ENCODE data around the gene ACAN.

ACAN gene

GRCh38 chr15:88802250-88802990, 816 bp upstream of the ACAN start:
- no peak for DNase-seq

- DNase-seq: no peak
These were observed 320 bp upstream of the ACAN start for GRCh38 chr15:88802991-88803240.

- no peak for DNase-seq
These were observed 648 bp downstream of the ACAN start for GRCh38 chr15:88803920-88804247.

- DNase-seq: peak; percentile 4
These were observed 1.0 kb downstream of the ACAN start for GRCh38 chr15:88804257-88804656.

GRCh38 chr15:88805031-88805780, 2.0 kb downstream of the ACAN start:
- no peak for DNase-seq

- no peak for DNase-seq
These were observed 7.2 kb downstream of the ACAN start for GRCh38 chr15:88810446-88810845.

- DNase-seq: no peak
These were observed 8.9 kb downstream of the ACAN start for GRCh38 chr15:88812133-88812532.

- DNase-seq: no peak
These were observed 10.7 kb downstream of the ACAN start for GRCh38 chr15:88813960-88814359.

- DNase-seq: no peak
These were observed 11.2 kb downstream of the ACAN start for GRCh38 chr15:88814393-88814792.

- DNase-seq: no peak
These were observed 15.7 kb downstream of the ACAN start for GRCh38 chr15:88818920-88819319.

GRCh38 chr15:88821993-88822392, 18.8 kb downstream of the ACAN start:
- DNase-seq: no peak

GRCh38 chr15:88828791-88829190, 25.6 kb downstream of the ACAN start:
- no peak for DNase-seq

GRCh38 chr15:88830016-88830415, 26.8 kb downstream of the ACAN start:
- no peak for DNase-seq

- no peak for DNase-seq
These were observed 29.8 kb downstream of the ACAN start for GRCh38 chr15:88832820-88833730.

GRCh38 chr15:88833731-88834100, 30.5 kb downstream of the ACAN start:
- DNase-seq: no peak

GRCh38 chr15:88834211-88834812, 31.1 kb downstream of the ACAN start:
- peak; percentile 10 for DNase-seq

- DNase-seq: no peak
These were observed 31.9 kb downstream of the ACAN start for GRCh38 chr15:88835119-88835518.

- DNase-seq: no peak
These were observed 32.4 kb downstream of the ACAN start for GRCh38 chr15:88835646-88836045.

GRCh38 chr15:88838667-88839066, 35.4 kb downstream of the ACAN start:
- no peak for DNase-seq

- DNase-seq: no peak
These were observed 35.9 kb downstream of the ACAN start for GRCh38 chr15:88839146-88839545.

GRCh38 chr15:88839961-88840360, 36.7 kb downstream of the ACAN start:
- DNase-seq: no peak

GRCh38 chr15:88841236-88841635, 38.0 kb downstream of the ACAN start:
- no peak for DNase-seq

- no peak for DNase-seq
These were observed 38.9 kb downstream of the ACAN start for GRCh38 chr15:88842156-88842555.

- DNase-seq: no peak
These were observed 40.1 kb downstream of the ACAN start for GRCh38 chr15:88843334-88843733.

All from activated CD4-positive, alpha-beta T cell treated with anti-CD3 and anti-CD28 coated beads for 48 hours (primary cell).